Neural progenitor cell (in vitro differentiated cells): ENCODE data around the gene MCIDAS. TPM values are rescaled to one million over a fixed set of nuclear protein-coding genes. Genes with fewer than 3 reads are reported as not detected.

Experiments
- DNase-seq: peaks from one replicate; pipeline ENCODE4 v3.0.0-alpha.2; 2016; ENCODE audit warnings: low spot score
- H2AFZ ChIP-seq: fragments of 200-600 bp; sonication (generic); replicated peaks from 2 replicates; pipeline ENCODE4 v1.6.1; 2016; ENCODE audit warnings: antibody characterized with exemption
- H3F3A ChIP-seq: fragments of 200-600 bp; sonication (generic); 2 replicates; pipeline ENCODE4 v1.6.1; 2016; ENCODE audit warnings: antibody characterized with exemption, low read depth
- H3K27ac ChIP-seq: fragments of 200-600 bp; sonication (generic); 2 replicates; pipeline ENCODE4 v1.5.1; 2016; ENCODE audit warnings: mild to moderate bottlenecking
- H3K27me3 ChIP-seq: fragments of 200-600 bp; sonication (generic); 2 replicates; pipeline ENCODE4 v1.6.1; 2016; ENCODE audit warnings: mild to moderate bottlenecking, moderate library complexity
- H3K36me3 ChIP-seq: fragments of 200-600 bp; sonication (generic); 2 replicates; pipeline ENCODE4 v1.5.1; 2016
- H3K4me1 ChIP-seq: fragments of 200-600 bp; sonication (generic); 2 replicates; pipeline ENCODE4 v1.6.1; 2016; ENCODE audit warnings: mixed run types
- H3K4me2 ChIP-seq: fragments of 200-600 bp; sonication (generic); 2 replicates; pipeline ENCODE4 v1.6.1; 2016
- H3K4me3 ChIP-seq: fragments of 200-600 bp; sonication (generic); 2 replicates; pipeline ENCODE4 v1.5.1; 2016
- H3K79me2 ChIP-seq: fragments of 200-600 bp; sonication (generic); 2 replicates; pipeline ENCODE4 v1.6.1; 2016; ENCODE audit warnings: low read depth
- H3K9ac ChIP-seq: fragments of 200-600 bp; sonication (generic); 2 replicates; pipeline ENCODE4 v1.6.1; 2016
- H3K9me3 ChIP-seq: fragments of 200-600 bp; sonication (generic); 2 replicates; pipeline ENCODE4 v1.5.1; 2016; ENCODE audit warnings: low read depth
- H4K20me1 ChIP-seq: fragments of 200-600 bp; sonication (generic); 2 replicates; pipeline ENCODE4 v1.6.1; 2016; ENCODE audit warnings: low read depth
- H3K27ac Mint-ChIP-seq: 3 replicates; pipeline ENCODE4 v1.8.0; 2021; ENCODE audit warnings: mixed read lengths
- H3K27me3 Mint-ChIP-seq: 2 replicates; pipeline ENCODE4 v1.8.0; 2022; ENCODE audit warnings: low read depth, mild to moderate bottlenecking, inconsistent platforms, moderate library complexity, mixed read lengths; ENCODE audit not compliant: insufficient read depth
- H3K36me3 Mint-ChIP-seq: 3 replicates; pipeline ENCODE4 v1.8.0; 2021; ENCODE audit warnings: mixed read lengths
- H3K4me1 Mint-ChIP-seq: 3 replicates; pipeline ENCODE4 v1.8.0; 2021; ENCODE audit warnings: mixed read lengths
- H3K4me3 Mint-ChIP-seq: 3 replicates; pipeline ENCODE4 v1.8.0; 2021; ENCODE audit warnings: mild to moderate bottlenecking, moderate library complexity, mixed read lengths
- H3K9me3 Mint-ChIP-seq: 3 replicates; pipeline ENCODE4 v1.8.0; 2020; ENCODE audit warnings: mixed read lengths
- EZH2 ChIP-seq: fragments of 200-600 bp; sonication (generic); IDR thresholded peaks from 2 replicates; pipeline ENCODE4 v1.6.1; 2017; ENCODE audit warnings: antibody characterized with exemption, mild to moderate bottlenecking, moderate library complexity
- EZH2phosphoT487 ChIP-seq: fragments of 200-600 bp; sonication (generic); IDR thresholded peaks from 2 replicates; pipeline ENCODE4 v1.6.1; 2017; ENCODE audit warnings: antibody characterized with exemption
- total RNA-seq: library from RNA; depleted of rRNA; stranded (reverse); fragments of >200 nt; gene quantifications from 2 replicates; pipeline ENCODE4 v1.2.3, GENCODE V29; 2015; ENCODE audit warnings: low replicate concordance
- TF ChIP-seq, protein P1 (sequence below): fragments of 200-600 bp; sonication (generic); IDR thresholded peaks from 2 replicates; pipeline ENCODE4 v1.5.1; 2017; ENCODE audit warnings: antibody characterized with exemption, mild to moderate bottlenecking

MCIDAS gene
- total RNA-seq, 1 donor from 2014 or later, result not detected

DNA sequence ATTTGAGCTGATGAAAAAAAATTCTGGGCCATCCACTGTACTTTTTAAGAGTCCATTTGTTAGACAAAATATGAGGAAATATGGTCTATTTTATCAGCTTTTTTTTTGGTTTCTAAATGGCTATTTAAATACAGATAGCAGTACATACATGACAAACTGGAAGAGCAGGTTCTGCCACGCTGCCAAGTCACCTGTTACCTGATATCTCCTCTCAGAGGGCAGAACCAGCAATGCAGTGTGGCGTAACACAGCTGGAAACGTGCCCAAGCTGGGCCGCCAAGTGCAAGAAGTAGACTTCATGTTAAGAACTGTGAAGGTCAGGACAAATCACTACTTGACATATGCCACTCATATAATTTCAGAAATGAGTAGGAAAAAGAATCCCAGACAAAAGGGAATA lies 8.1 kb downstream of the MCIDAS start:
- H3K27me3 ChIP-seq, result peaks cover 77% of the 10 kb centered on the region
- DNase-seq, result no peak
- peak overlapping the region; percentile 23 for H3K4me3 Mint-ChIP-seq

DNA sequence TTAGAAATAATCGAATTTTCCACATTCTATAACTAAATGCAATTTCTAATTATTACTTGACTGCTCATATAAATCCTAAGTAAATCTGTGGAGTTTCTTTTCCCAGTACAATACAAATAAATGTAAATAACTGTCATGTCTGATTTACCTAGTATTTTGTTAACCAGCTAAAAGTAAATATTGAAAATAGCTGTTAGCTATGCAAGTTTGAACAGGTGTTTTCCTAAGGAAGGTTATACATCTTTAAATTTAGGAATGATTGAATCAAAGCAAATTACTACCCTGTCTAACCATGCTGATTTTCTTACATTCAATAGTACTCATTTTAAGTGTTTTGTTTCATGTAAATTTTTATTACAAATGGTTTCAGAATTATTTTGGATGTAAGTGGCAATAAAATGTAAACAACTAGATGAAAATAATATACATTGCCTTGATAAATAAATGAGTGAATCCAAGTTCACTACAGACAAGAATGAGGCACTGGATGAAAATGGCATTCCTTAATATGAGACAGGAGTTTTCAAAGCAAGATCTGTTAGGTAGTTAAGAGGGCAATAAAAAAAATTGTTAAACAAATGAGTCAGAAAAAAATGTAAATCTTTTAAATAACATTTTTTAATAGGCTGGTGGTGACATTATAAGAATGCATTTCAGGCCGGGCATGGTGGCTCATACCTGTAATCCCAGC lies 15.8 kb downstream of the MCIDAS start:
- Histone ChIP-seq H3K27ac (no peak overlapping the region), H3K36me3 (no peaks in the 10 kb centered on the region), H3K4me2 (no peak overlapping the region), H3K9ac (no peak overlapping the region), H3K79me2 (no peaks in the 10 kb centered on the region), H3K9me3 (no peaks in the 10 kb centered on the region), H4K20me1 (no peaks in the 10 kb centered on the region), H3K4me1 (no peaks in the 10 kb centered on the region), H3K27me3 (peaks cover 31% of the 10 kb centered on the region), H3F3A (no peaks in the 10 kb centered on the region), H3K4me3 (no peak overlapping the region), H2AFZ (no peak overlapping the region)
- no peak for DNase-seq
- TF ChIP-seq, protein P1, sequence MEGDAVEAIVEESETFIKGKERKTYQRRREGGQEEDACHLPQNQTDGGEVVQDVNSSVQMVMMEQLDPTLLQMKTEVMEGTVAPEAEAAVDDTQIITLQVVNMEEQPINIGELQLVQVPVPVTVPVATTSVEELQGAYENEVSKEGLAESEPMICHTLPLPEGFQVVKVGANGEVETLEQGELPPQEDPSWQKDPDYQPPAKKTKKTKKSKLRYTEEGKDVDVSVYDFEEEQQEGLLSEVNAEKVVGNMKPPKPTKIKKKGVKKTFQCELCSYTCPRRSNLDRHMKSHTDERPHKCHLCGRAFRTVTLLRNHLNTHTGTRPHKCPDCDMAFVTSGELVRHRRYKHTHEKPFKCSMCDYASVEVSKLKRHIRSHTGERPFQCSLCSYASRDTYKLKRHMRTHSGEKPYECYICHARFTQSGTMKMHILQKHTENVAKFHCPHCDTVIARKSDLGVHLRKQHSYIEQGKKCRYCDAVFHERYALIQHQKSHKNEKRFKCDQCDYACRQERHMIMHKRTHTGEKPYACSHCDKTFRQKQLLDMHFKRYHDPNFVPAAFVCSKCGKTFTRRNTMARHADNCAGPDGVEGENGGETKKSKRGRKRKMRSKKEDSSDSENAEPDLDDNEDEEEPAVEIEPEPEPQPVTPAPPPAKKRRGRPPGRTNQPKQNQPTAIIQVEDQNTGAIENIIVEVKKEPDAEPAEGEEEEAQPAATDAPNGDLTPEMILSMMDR, result no peak
- no peak for TF ChIP-seq EZH2
- no peak for TF ChIP-seq EZH2phosphoT487
- H3K4me3 Mint-ChIP-seq, result no peak overlapping the region
- H3K27me3 Mint-ChIP-seq, result peaks cover under 1% of the 10 kb centered on the region
- no peak overlapping the region for H3K27ac Mint-ChIP-seq
- H3K4me1 Mint-ChIP-seq, result no peaks in the 10 kb centered on the region
- H3K36me3 Mint-ChIP-seq, result no peaks in the 10 kb centered on the region
- H3K9me3 Mint-ChIP-seq, result no peaks in the 10 kb centered on the region

More for the DNA sequence above, 8.1 kb downstream of the MCIDAS start:
- H3K36me3 ChIP-seq, result no peaks in the 10 kb centered on the region
- no peaks in the 10 kb centered on the region for H3K4me1 ChIP-seq
- peaks cover 15% of the 10 kb centered on the region for H3K4me1 Mint-ChIP-seq
- H3K4me3 ChIP-seq, result no peak overlapping the region
- TF ChIP-seq, protein P1, result no peak
- TF ChIP-seq EZH2phosphoT487, result no peak
- no peak for TF ChIP-seq EZH2
- no peak overlapping the region for H2AFZ ChIP-seq
- H3F3A ChIP-seq, result peaks cover 4% of the 10 kb centered on the region
- peaks cover 8% of the 10 kb centered on the region for H3K9me3 Mint-ChIP-seq
- no peak overlapping the region for H3K27ac ChIP-seq
- H3K27ac Mint-ChIP-seq, result no peak overlapping the region
- H3K9me3 ChIP-seq, result no peaks in the 10 kb centered on the region
- no peak overlapping the region for H3K4me2 ChIP-seq
- no peak overlapping the region for H3K9ac ChIP-seq
- peaks cover 55% of the 10 kb centered on the region for H3K27me3 Mint-ChIP-seq
- no peaks in the 10 kb centered on the region for H3K79me2 ChIP-seq
- peaks cover 29% of the 10 kb centered on the region for H4K20me1 ChIP-seq
- H3K36me3 Mint-ChIP-seq, result no peaks in the 10 kb centered on the region

DNA sequence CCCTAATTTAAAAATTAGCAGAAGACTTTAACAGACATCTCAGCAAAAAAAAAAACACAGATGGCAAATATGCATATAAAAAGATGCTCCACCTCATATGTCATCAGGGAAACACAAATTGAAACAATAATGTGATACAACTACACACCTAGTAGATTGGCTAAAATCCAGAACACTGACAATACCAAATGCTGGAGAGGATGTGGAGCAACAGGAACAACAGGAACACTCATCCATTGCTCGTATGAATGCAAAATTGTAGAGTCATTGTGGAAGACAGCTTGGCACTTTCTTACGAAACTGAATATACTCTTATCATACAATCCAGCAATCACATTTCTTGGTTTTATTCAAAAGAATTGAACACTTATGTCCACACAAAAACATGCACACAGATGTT lies 22.1 kb downstream of the MCIDAS start:
- TF ChIP-seq EZH2 (no peak), EZH2phosphoT487 (no peak)
- TF ChIP-seq, protein P1, result no peak
- no peaks in the 10 kb centered on the region for H3K36me3 Mint-ChIP-seq
- peaks cover 3% of the 10 kb centered on the region for H3K27me3 Mint-ChIP-seq
- Histone ChIP-seq H3K4me3 (no peak overlapping the region), H3K9ac (no peak overlapping the region), H3K27me3 (peaks cover 56% of the 10 kb centered on the region), H4K20me1 (no peaks in the 10 kb centered on the region), H3K4me2 (no peak overlapping the region), H2AFZ (no peak overlapping the region), H3K4me1 (no peaks in the 10 kb centered on the region), H3K79me2 (no peaks in the 10 kb centered on the region), H3F3A (no peaks in the 10 kb centered on the region), H3K9me3 (no peaks in the 10 kb centered on the region), H3K36me3 (no peaks in the 10 kb centered on the region), H3K27ac (no peak overlapping the region)
- peaks cover 3% of the 10 kb centered on the region for H3K9me3 Mint-ChIP-seq
- H3K27ac Mint-ChIP-seq, result no peak overlapping the region
- H3K4me1 Mint-ChIP-seq, result no peaks in the 10 kb centered on the region
- no peak for DNase-seq
- no peak overlapping the region for H3K4me3 Mint-ChIP-seq
